ENCODE measurements around the gene EPHB1. TPM values are rescaled to one million over a fixed set of nuclear protein-coding genes. Genes with fewer than 3 reads are reported as not detected.

Gene EPHB1
- total RNA-seq, 1 donor from 2014 or later = 0.53 TPM

GRCh38 chr3:135157045-135157740, 362.1 kb downstream of the EPHB1 start:
- H3K4me1 ChIP-seq = no peaks in the 10 kb centered on the region
- intact Hi-C loops (cut with DNase I) = no loop called here
- no peak for TF ChIP-seq CTCF (IDR thresholded peaks at IDR 0.05)
- no peaks in the 10 kb centered on the region for H3K9me3 ChIP-seq
- H3K27ac ChIP-seq = no peak overlapping the region
- no peak overlapping the region for H3K4me3 ChIP-seq
- no peaks in the 10 kb centered on the region for H3K36me3 ChIP-seq
- no peak for DNase-seq (ENCODE audit: low spot score in 2 of 2)
- no peaks in the 10 kb centered on the region for H3K27me3 ChIP-seq

- intact Hi-C loops (cut with DNase I) = no loop called here
- H3K4me3 ChIP-seq = no peak overlapping the region
- no peak overlapping the region for H3K27ac ChIP-seq
- TF ChIP-seq CTCF (IDR thresholded peaks at IDR 0.05) = no peak
- H3K27me3 ChIP-seq = no peaks in the 10 kb centered on the region
- no peaks in the 10 kb centered on the region for H3K9me3 ChIP-seq
- H3K36me3 ChIP-seq = no peaks in the 10 kb centered on the region
- no peak for DNase-seq (ENCODE audit: low spot score in 2 of 2)
- no peaks in the 10 kb centered on the region for H3K4me1 ChIP-seq
These were observed 363.5 kb downstream of the EPHB1 start for GRCh38 chr3:135158520-135158919.

- H3K4me3 ChIP-seq = no peak overlapping the region
- H3K9me3 ChIP-seq = no peaks in the 10 kb centered on the region
- H3K4me1 ChIP-seq = no peaks in the 10 kb centered on the region
- no peaks in the 10 kb centered on the region for H3K36me3 ChIP-seq
- no peaks in the 10 kb centered on the region for H3K27me3 ChIP-seq
- H3K27ac ChIP-seq = no peak overlapping the region
- no peak for DNase-seq (ENCODE audit: low spot score in 2 of 2)
- TF ChIP-seq CTCF (IDR thresholded peaks at IDR 0.05) = no peak
- intact Hi-C loops (cut with DNase I) = no loop called here
These were observed 364.7 kb downstream of the EPHB1 start for GRCh38 chr3:135159681-135160247.

- H3K36me3 ChIP-seq = no peaks in the 10 kb centered on the region
- intact Hi-C loops (cut with DNase I) = no loop called here
- TF ChIP-seq CTCF (IDR thresholded peaks at IDR 0.05) = no peak
These were observed 366.4 kb downstream of the EPHB1 start for GRCh38 chr3:135161425-135161824.

GRCh38 chr3:135163701-135164100, 368.6 kb downstream of the EPHB1 start:
- intact Hi-C loops (cut with DNase I) = no loop called here
- no peak for TF ChIP-seq CTCF (IDR thresholded peaks at IDR 0.05)
- Histone ChIP-seq H3K36me3 (no peaks in the 10 kb centered on the region), H3K4me1 (no peaks in the 10 kb centered on the region), H3K9me3 (no peaks in the 10 kb centered on the region), H3K4me3 (no peak overlapping the region), H3K27me3 (no peaks in the 10 kb centered on the region), H3K27ac (no peak overlapping the region)
- DNase-seq (ENCODE audit: low spot score in 2 of 2) = no peak

More at GRCh38 chr3:135161425-135161824, 366.4 kb downstream of the EPHB1 start:
- Histone ChIP-seq H3K9me3 (no peaks in the 10 kb centered on the region), H3K27ac (no peak overlapping the region), H3K27me3 (no peaks in the 10 kb centered on the region), H3K4me3 (no peak overlapping the region), H3K4me1 (no peaks in the 10 kb centered on the region)
- no peak for DNase-seq (ENCODE audit: low spot score in 2 of 2)

Data from ascending aorta (tissue), 2 donors.